Neural cell (in vitro differentiated cells): ENCODE measurements around the gene CTLA4. TPM values are rescaled to one million over a fixed set of nuclear protein-coding genes. Genes with fewer than 3 reads are reported as not detected.

Experiments used
- H2AFZ ChIP-seq: fragments of 200-600, 300-800 bp; sonication (generic), shearing (Covaris generic); 2 replicates; pipeline ENCODE4 v1.6.0; 2014; ENCODE audit warnings: low read depth, mild to moderate bottlenecking, antibody characterized with exemption, low read length, moderate library complexity
- H3F3A ChIP-seq: fragments of 200-600 bp; shearing (Covaris generic); 2 replicates; pipeline ENCODE4 v1.6.1; 2016; ENCODE audit warnings: mild to moderate bottlenecking, moderate library complexity, mixed read lengths, antibody characterized with exemption, low read length; ENCODE audit not compliant: insufficient read depth, poor library complexity, severe bottlenecking
- H3K27ac ChIP-seq: fragments of 200-600, 300-800 bp; sonication (generic), shearing (Covaris generic); 2 replicates; pipeline ENCODE4 v1.5.1; 2014; ENCODE audit warnings: mild to moderate bottlenecking, low read length, moderate library complexity
- H3K27me3 ChIP-seq: fragments of 300-800, 200-600 bp; sonication (generic), shearing (Covaris generic); 2 replicates; pipeline ENCODE4 v1.6.0; 2014; ENCODE audit warnings: mild to moderate bottlenecking, low read depth, low read length, moderate library complexity; ENCODE audit not compliant: insufficient read depth
- H3K36me3 ChIP-seq: fragments of 300-800, 200-600 bp; sonication (generic), shearing (Covaris generic); 2 replicates; pipeline ENCODE4 v1.5.1; 2014; ENCODE audit warnings: mild to moderate bottlenecking, antibody characterized with exemption, low read length, moderate library complexity; ENCODE audit not compliant: insufficient read depth
- H3K4me2 ChIP-seq: fragments of 300-800, 200-600 bp; sonication (generic), shearing (Covaris generic); 2 replicates; pipeline ENCODE4 v1.6.0; 2014; ENCODE audit warnings: mild to moderate bottlenecking, low read length
- H3K4me3 ChIP-seq: fragments of 300-800, 200-600 bp; sonication (generic), shearing (Covaris generic); 2 replicates; pipeline ENCODE4 v1.5.1; 2014; ENCODE audit warnings: mild to moderate bottlenecking, low read length, moderate library complexity
- H3K79me2 ChIP-seq: fragments of 200-600 bp; shearing (Covaris generic); replicated peaks from 2 replicates; pipeline ENCODE4 v1.6.0; 2014; ENCODE audit warnings: mild to moderate bottlenecking, low read length, moderate library complexity; ENCODE audit not compliant: insufficient read depth
- H3K9ac ChIP-seq: fragments of 300-800, 200-600 bp; sonication (generic), shearing (Covaris generic); 2 replicates; pipeline ENCODE4 v1.6.1; 2016; ENCODE audit warnings: mild to moderate bottlenecking, low read length, mixed read lengths
- H3K9me2 ChIP-seq: fragments of 200-600 bp; shearing (Covaris generic); 2 replicates; pipeline ENCODE4 v1.6.1; 2016; ENCODE audit warnings: mild to moderate bottlenecking, low read length, mixed read lengths; ENCODE audit not compliant: insufficient read depth
- H3K9me3 ChIP-seq: fragments of 200-600, 300-800 bp; sonication (generic), shearing (Covaris generic); 2 replicates; pipeline ENCODE4 v1.6.1; 2016; ENCODE audit warnings: mild to moderate bottlenecking, mixed run types, low read length, moderate library complexity, mixed read lengths
- H4K20me1 ChIP-seq: fragments of 200-600 bp; shearing (Covaris generic); 2 replicates; pipeline ENCODE4 v1.6.1; 2016; ENCODE audit warnings: mild to moderate bottlenecking, mixed run types; ENCODE audit not compliant: insufficient read depth
- EP300 ChIP-seq: fragments of 450-650 bp; conservative IDR thresholded peaks from 2 replicates; pipeline ENCODE4 v1.6.1; 2014; ENCODE audit warnings: antibody characterized with exemption, mild to moderate bottlenecking, moderate library complexity; ENCODE audit not compliant: poor library complexity, severe bottlenecking
- EZH2 ChIP-seq: fragments of 200-600, 300-800 bp; shearing (Covaris generic), sonication (generic); IDR thresholded peaks from 2 replicates; pipeline ENCODE4 v1.6.1; 2014; ENCODE audit warnings: antibody characterized with exemption, low read length, borderline replicate concordance, mild to moderate bottlenecking; ENCODE audit not compliant: insufficient read depth, poor library complexity, severe bottlenecking
- MXI1 ChIP-seq: fragments of 450-650 bp; conservative IDR thresholded peaks from 2 replicates; pipeline ENCODE4 v1.6.1; 2014; ENCODE audit warnings: antibody characterized with exemption, mild to moderate bottlenecking; ENCODE audit not compliant: poor library complexity, severe bottlenecking
- POLR2AphosphoS5 ChIP-seq: IDR thresholded peaks from 2 replicates; pipeline ENCODE4 v1.6.1; 2012
- RAD21 ChIP-seq: fragments of 450-650 bp; conservative IDR thresholded peaks from 2 replicates; pipeline ENCODE4 v1.6.1; 2014; ENCODE audit warnings: antibody characterized with exemption, mild to moderate bottlenecking, moderate library complexity
- SMC3 ChIP-seq: fragments of 450-650 bp; conservative IDR thresholded peaks from 2 replicates; pipeline ENCODE4 v1.6.1; 2014; ENCODE audit warnings: antibody characterized with exemption, mild to moderate bottlenecking, moderate library complexity; ENCODE audit not compliant: poor library complexity
- TAF1 ChIP-seq: IDR thresholded peaks from 2 replicates; pipeline ENCODE4 v1.6.1; 2012; ENCODE audit warnings: low read depth
- polyA minus RNA-seq: library from RNA; depleted of rRNA, polyadenylated mRNA; stranded (reverse); fragments of >200 nt; gene quantifications from 2 replicates; pipeline ENCODE4 v1.2.3, GENCODE V29; 2014
- polyA plus RNA-seq: library from polyadenylated mRNA; depleted of rRNA; stranded (reverse); fragments of >200 nt; gene quantifications from 2 replicates; pipeline ENCODE4 v1.2.3, GENCODE V29; 2014
- TF ChIP-seq, protein P1 (sequence below): fragments of 450-650 bp; IDR thresholded peaks from 2 replicates; pipeline ENCODE4 v1.5.1; 2014; ENCODE audit warnings: antibody characterized with exemption, mild to moderate bottlenecking, moderate library complexity; ENCODE audit not compliant: poor library complexity, severe bottlenecking
- TF ChIP-seq, protein P2 (sequence below): IDR thresholded peaks from 2 replicates; pipeline ENCODE4 v1.6.1; 2012; ENCODE audit warnings: borderline replicate concordance

Gene CTLA4
- polyA plus RNA-seq, result not detected in 2 replicates
- polyA minus RNA-seq, result not detected in 2 replicates

DNA sequence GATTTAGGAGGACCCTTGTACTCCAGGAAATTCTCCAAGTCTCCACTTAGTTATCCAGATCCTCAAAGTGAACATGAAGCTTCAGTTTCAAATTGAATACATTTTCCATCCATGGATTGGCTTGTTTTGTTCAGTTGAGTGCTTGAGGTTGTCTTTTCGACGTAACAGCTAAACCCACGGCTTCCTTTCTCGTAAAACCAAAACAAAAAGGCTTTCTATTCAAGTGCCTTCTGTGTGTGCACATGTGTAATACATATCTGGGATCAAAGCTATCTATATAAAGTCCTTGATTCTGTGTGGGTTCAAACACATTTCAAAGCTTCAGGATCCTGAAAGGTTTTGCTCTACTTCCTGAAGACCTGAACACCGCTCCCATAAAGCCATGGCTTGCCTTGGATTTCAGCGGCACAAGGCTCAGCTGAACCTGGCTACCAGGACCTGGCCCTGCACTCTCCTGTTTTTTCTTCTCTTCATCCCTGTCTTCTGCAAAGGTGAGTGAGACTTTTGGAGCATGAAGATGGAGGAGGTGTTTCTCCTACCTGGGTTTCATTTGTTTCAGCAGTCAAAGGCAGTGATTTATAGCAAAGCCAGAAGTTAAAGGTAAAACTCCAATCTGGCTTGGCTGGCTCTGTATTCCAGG, at the start of gene CTLA4:
CTLA4 (plus strand) TSS at position 211 of the 640 bp plus-strand sequence; CDS start at position 383, 172 bp downstream.
- no peak within 1 kb of the TSS for H3K27ac ChIP-seq
- H3K27me3 ChIP-seq, result no peaks in the 10 kb centered on the region
- peaks cover 11% of the 10 kb centered on the region for H3F3A ChIP-seq
- no peaks in the 10 kb centered on the region for H4K20me1 ChIP-seq
- H2AFZ ChIP-seq, result no peak within 1 kb of the TSS
- TF ChIP-seq TAF1 (no peak), POLR2AphosphoS5 (no peak), SMC3 (no peak), RAD21 (no peak), MXI1 (no peak), EZH2 (no peak), EP300 (no peak)
- TF ChIP-seq, protein P1, sequence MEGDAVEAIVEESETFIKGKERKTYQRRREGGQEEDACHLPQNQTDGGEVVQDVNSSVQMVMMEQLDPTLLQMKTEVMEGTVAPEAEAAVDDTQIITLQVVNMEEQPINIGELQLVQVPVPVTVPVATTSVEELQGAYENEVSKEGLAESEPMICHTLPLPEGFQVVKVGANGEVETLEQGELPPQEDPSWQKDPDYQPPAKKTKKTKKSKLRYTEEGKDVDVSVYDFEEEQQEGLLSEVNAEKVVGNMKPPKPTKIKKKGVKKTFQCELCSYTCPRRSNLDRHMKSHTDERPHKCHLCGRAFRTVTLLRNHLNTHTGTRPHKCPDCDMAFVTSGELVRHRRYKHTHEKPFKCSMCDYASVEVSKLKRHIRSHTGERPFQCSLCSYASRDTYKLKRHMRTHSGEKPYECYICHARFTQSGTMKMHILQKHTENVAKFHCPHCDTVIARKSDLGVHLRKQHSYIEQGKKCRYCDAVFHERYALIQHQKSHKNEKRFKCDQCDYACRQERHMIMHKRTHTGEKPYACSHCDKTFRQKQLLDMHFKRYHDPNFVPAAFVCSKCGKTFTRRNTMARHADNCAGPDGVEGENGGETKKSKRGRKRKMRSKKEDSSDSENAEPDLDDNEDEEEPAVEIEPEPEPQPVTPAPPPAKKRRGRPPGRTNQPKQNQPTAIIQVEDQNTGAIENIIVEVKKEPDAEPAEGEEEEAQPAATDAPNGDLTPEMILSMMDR, result no peak
- TF ChIP-seq, protein P2, sequence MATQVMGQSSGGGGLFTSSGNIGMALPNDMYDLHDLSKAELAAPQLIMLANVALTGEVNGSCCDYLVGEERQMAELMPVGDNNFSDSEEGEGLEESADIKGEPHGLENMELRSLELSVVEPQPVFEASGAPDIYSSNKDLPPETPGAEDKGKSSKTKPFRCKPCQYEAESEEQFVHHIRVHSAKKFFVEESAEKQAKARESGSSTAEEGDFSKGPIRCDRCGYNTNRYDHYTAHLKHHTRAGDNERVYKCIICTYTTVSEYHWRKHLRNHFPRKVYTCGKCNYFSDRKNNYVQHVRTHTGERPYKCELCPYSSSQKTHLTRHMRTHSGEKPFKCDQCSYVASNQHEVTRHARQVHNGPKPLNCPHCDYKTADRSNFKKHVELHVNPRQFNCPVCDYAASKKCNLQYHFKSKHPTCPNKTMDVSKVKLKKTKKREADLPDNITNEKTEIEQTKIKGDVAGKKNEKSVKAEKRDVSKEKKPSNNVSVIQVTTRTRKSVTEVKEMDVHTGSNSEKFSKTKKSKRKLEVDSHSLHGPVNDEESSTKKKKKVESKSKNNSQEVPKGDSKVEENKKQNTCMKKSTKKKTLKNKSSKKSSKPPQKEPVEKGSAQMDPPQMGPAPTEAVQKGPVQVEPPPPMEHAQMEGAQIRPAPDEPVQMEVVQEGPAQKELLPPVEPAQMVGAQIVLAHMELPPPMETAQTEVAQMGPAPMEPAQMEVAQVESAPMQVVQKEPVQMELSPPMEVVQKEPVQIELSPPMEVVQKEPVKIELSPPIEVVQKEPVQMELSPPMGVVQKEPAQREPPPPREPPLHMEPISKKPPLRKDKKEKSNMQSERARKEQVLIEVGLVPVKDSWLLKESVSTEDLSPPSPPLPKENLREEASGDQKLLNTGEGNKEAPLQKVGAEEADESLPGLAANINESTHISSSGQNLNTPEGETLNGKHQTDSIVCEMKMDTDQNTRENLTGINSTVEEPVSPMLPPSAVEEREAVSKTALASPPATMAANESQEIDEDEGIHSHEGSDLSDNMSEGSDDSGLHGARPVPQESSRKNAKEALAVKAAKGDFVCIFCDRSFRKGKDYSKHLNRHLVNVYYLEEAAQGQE, result no peak
- H3K36me3 ChIP-seq, result no peaks in the 10 kb centered on the region
- H3K79me2 ChIP-seq, result no peaks in the 10 kb centered on the region
- no peak within 1 kb of the TSS for H3K9ac ChIP-seq
- H3K4me3 ChIP-seq, result no peak within 1 kb of the TSS
- H3K9me2 ChIP-seq, result no peaks in the 10 kb centered on the region
- H3K4me2 ChIP-seq, result no peak within 1 kb of the TSS
- no peaks in the 10 kb centered on the region for H3K9me3 ChIP-seq

DNA sequence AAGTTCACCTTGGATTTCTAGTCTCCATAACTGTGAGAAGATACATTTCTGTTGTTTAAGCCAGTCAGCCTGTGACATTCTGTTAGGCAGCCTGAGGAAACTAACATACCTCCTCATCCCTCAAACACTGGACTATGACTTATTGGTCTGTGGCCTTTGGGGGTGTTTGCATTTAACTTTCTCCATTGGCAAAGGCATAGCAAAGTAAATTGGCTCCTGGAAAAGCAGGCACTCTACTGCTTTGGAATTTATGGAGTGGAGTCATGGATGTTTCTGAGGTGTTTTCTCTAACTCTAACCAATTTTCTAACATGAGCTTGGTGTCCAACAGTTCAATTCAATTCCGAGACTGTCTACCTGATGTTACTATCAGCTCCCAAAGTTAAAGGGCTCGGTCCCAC, 48.9 kb upstream of the CTLA4 start:
- no peaks in the 10 kb centered on the region for H3K27me3 ChIP-seq
- no peak overlapping the region for H3K9ac ChIP-seq
- no peaks in the 10 kb centered on the region for H3K9me3 ChIP-seq
- H4K20me1 ChIP-seq, result no peaks in the 10 kb centered on the region
- no peaks in the 10 kb centered on the region for H3K9me2 ChIP-seq
- H2AFZ ChIP-seq, result no peak overlapping the region
- H3K27ac ChIP-seq, result no peak overlapping the region
- no peak overlapping the region for H3K4me3 ChIP-seq
- TF ChIP-seq POLR2AphosphoS5 (no peak), RAD21 (no peak), MXI1 (no peak), TAF1 (no peak)
- H3K79me2 ChIP-seq, result no peaks in the 10 kb centered on the region
- H3K4me2 ChIP-seq, result no peak overlapping the region
- no peaks in the 10 kb centered on the region for H3K36me3 ChIP-seq
- H3F3A ChIP-seq, result no peaks in the 10 kb centered on the region
